ENCODE data around the gene SORL1. TPM values are rescaled to one million over a fixed set of nuclear protein-coding genes. Genes with fewer than 3 reads are reported as not detected.

The SORL1 gene
- total RNA-seq, 2 experiments from 2014 or later, result 115 to 116 TPM

GRCh38 chr11:121655537-121656327 lies 203.6 kb downstream of the SORL1 start:
- peak; percentile 68 for DNase-seq
- H3K9me3 Mint-ChIP-seq, result no peaks in the 10 kb centered on the region
- H3K27me3 Mint-ChIP-seq, result peaks cover 21% of the 10 kb centered on the region
- H3K36me3 Mint-ChIP-seq (ENCODE audit: low read depth), result no peaks in the 10 kb centered on the region
- POLR2A ChIA-PET, result no interaction called here
- peaks cover 25% of the 10 kb centered on the region for H3K4me1 Mint-ChIP-seq
- CTCF ChIA-PET, result interaction anchor here (1.0 to 2.7 kb wide), 6 partner anchors 8 to 849 kb away, joined by 3 to 11 read pairs (median 6); no protein-coding TSS in a partner anchor
- H3K27ac Mint-ChIP-seq, result peak overlapping the region; percentile 2
- H3K4me3 Mint-ChIP-seq, result peak overlapping the region; percentile 57

GRCh38 chr11:121656328-121657090 lies 204.4 kb downstream of the SORL1 start:
- Mint-ChIP-seq H3K27ac (no peak overlapping the region), H3K27me3 (peaks cover 21% of the 10 kb centered on the region), H3K4me3 (no peak overlapping the region), H3K36me3 (ENCODE audit: low read depth) (no peaks in the 10 kb centered on the region), H3K4me1 (peaks cover 18% of the 10 kb centered on the region), H3K9me3 (no peaks in the 10 kb centered on the region)
- DNase-seq, result no peak
- POLR2A ChIA-PET, result no interaction called here
- CTCF ChIA-PET, result interaction anchor here (1.0 to 2.7 kb wide), 4 partner anchors 9 to 547 kb away, joined by 3 to 11 read pairs (median 3); no protein-coding TSS in a partner anchor

DNA sequence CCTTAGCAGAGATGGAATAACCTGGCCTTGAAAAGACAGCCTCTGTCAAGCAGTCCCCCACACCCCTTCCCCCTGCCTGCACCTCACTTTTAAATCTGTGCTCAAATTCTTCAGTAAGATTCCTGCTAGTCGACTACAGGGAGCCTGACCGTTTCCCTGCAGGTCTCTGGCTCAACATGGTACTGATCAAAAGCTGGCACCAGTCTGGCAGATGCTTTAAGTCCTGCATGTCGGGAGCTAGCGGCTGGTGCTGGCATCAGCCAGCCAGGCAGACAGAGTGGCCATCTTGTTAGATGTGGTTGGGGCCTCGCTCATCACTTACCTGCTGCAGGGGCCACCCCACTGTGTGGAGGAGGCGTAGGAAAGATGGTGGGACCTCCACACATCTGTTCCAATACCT lies 205.0 kb downstream of the SORL1 start:
- POLR2A ChIA-PET, result no interaction called here
- H3K9me3 Mint-ChIP-seq, result no peaks in the 10 kb centered on the region
- DNase-seq, result no peak
- CTCF ChIA-PET, result interaction anchor here (1.0 kb wide), 1 partner anchor 547 kb away, joined by 3 read pairs; no protein-coding TSS in a partner anchor
- H3K36me3 Mint-ChIP-seq (ENCODE audit: low read depth), result no peaks in the 10 kb centered on the region
- H3K27ac Mint-ChIP-seq, result no peak overlapping the region
- no peak overlapping the region for H3K4me3 Mint-ChIP-seq
- peaks cover 16% of the 10 kb centered on the region for H3K4me1 Mint-ChIP-seq
- peaks cover 21% of the 10 kb centered on the region for H3K27me3 Mint-ChIP-seq

DNA sequence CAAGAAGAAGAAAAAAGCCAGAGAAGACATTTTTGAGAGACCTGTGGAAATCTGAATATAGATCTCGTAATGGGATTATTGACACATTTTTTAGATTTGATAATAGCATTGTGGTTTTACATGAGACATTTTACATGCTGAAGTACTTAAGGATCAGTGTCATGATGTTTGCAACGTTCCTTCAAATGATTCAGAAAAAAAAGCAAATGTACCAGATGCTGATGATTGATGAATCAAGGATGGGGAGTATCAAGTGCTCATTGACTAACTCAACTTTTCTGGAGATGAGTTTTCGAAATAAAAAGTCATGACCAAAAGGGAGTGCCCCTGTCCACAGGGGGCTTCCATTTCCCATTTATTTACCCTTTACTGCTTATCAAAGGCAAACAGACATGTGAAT lies 207.7 kb downstream of the SORL1 start:
- no peak overlapping the region for H3K4me3 Mint-ChIP-seq
- ChIA-PET POLR2A (no interaction called here), CTCF (no interaction called here)
- no peaks in the 10 kb centered on the region for H3K9me3 Mint-ChIP-seq
- H3K36me3 Mint-ChIP-seq (ENCODE audit: low read depth), result no peaks in the 10 kb centered on the region
- no peak for DNase-seq
- H3K27me3 Mint-ChIP-seq, result peaks cover 9% of the 10 kb centered on the region
- H3K27ac Mint-ChIP-seq, result no peak overlapping the region
- H3K4me1 Mint-ChIP-seq, result peaks cover 13% of the 10 kb centered on the region

DNA sequence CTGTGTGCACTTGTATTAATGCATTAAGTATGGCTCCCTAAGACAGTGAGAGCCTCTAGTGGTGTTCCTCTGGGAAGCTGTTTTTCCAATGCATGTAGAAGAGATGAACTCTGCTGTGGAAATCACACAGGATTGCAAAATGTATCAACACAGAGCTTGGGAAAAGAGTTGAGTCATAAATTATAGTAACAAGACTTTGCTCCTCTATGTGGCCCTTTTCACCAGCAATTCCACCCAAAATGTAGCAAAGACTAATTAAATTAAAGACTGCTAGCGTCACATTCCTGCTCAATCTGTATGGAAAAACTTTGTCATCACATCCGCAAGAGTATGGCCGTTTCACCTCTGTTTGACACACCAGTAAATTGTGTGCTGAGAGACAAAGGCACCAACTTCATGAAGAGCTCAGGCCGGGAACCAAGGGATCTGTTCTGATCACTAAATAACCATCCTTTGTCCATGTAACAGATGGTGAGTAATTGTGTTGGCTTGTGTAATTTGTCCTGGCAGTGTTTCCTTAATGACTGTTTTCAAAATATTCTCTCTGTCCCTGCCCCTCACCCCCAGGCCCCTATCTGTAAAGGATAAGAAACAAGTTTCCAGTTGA lies 209.9 kb downstream of the SORL1 start:
- H3K27me3 Mint-ChIP-seq, result peaks cover 2% of the 10 kb centered on the region
- no peaks in the 10 kb centered on the region for H3K9me3 Mint-ChIP-seq
- H3K36me3 Mint-ChIP-seq (ENCODE audit: low read depth), result no peaks in the 10 kb centered on the region
- DNase-seq, result no peak
- no peak overlapping the region for H3K27ac Mint-ChIP-seq
- no peak overlapping the region for H3K4me3 Mint-ChIP-seq
- ChIA-PET CTCF (no interaction called here), POLR2A (no interaction called here)
- no peaks in the 10 kb centered on the region for H3K4me1 Mint-ChIP-seq

- no peak overlapping the region for H3K27ac Mint-ChIP-seq
- DNase-seq, result no peak
- H3K36me3 Mint-ChIP-seq (ENCODE audit: low read depth), result no peaks in the 10 kb centered on the region
- CTCF ChIA-PET, result no interaction called here
- POLR2A ChIA-PET, result no interaction called here
- no peaks in the 10 kb centered on the region for H3K4me1 Mint-ChIP-seq
- no peaks in the 10 kb centered on the region for H3K9me3 Mint-ChIP-seq
- peaks cover 2% of the 10 kb centered on the region for H3K27me3 Mint-ChIP-seq
- H3K4me3 Mint-ChIP-seq, result no peak overlapping the region
These were observed 212.0 kb downstream of the SORL1 start for GRCh38 chr11:121664144-121664543.

- Mint-ChIP-seq H3K4me1 (no peaks in the 10 kb centered on the region), H3K36me3 (ENCODE audit: low read depth) (no peaks in the 10 kb centered on the region), H3K4me3 (no peak overlapping the region), H3K27me3 (peaks cover 2% of the 10 kb centered on the region), H3K9me3 (no peaks in the 10 kb centered on the region), H3K27ac (no peak overlapping the region)
- ChIA-PET POLR2A (no interaction called here), CTCF (no interaction called here)
- DNase-seq, result no peak
These were observed 213.2 kb downstream of the SORL1 start for GRCh38 chr11:121665206-121665838.

DNA sequence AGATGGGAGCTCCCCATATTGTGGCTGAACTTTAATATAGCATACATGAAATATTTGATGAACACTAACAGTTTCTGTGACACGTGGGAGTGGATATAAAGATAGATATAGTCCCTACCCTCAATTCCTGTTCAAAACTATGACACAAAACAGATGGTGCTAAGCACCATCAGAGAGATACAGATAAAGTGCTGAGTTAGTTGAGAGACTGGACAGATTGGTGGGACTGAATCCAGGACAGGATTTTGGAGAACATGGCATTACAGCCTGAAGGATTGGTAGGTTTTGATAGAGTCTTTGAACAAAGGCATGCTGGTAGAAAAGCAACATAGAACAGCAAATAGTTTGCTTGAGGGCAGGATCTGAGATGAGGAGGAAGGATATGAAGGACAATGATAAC lies 215.7 kb downstream of the SORL1 start:
- ChIA-PET POLR2A (no interaction called here), CTCF (interaction anchor here (1.2 kb wide), 1 partner anchor 13 kb away, joined by 3 read pairs; no protein-coding TSS in a partner anchor)
- Mint-ChIP-seq H3K4me1 (no peaks in the 10 kb centered on the region), H3K27ac (no peak overlapping the region), H3K4me3 (no peak overlapping the region), H3K36me3 (ENCODE audit: low read depth) (no peaks in the 10 kb centered on the region), H3K9me3 (no peaks in the 10 kb centered on the region), H3K27me3 (peaks cover 7% of the 10 kb centered on the region)
- no peak for DNase-seq

- ChIA-PET POLR2A (no interaction called here), CTCF (no interaction called here)
- H3K9me3 Mint-ChIP-seq, result no peaks in the 10 kb centered on the region
- no peak overlapping the region for H3K27ac Mint-ChIP-seq
- no peaks in the 10 kb centered on the region for H3K36me3 Mint-ChIP-seq (ENCODE audit: low read depth)
- no peak overlapping the region for H3K4me3 Mint-ChIP-seq
- H3K27me3 Mint-ChIP-seq, result peaks cover 5% of the 10 kb centered on the region
- no peak for DNase-seq
- H3K4me1 Mint-ChIP-seq, result no peaks in the 10 kb centered on the region
These were observed 217.3 kb downstream of the SORL1 start for GRCh38 chr11:121669422-121669821.

- POLR2A ChIA-PET, result no interaction called here
- no peak overlapping the region for H3K4me3 Mint-ChIP-seq
- H3K9me3 Mint-ChIP-seq, result no peaks in the 10 kb centered on the region
These were observed 218.2 kb downstream of the SORL1 start for GRCh38 chr11:121670266-121670665.

GRCh38 chr11:121670805-121671282 lies 218.7 kb downstream of the SORL1 start:
- POLR2A ChIA-PET, result no interaction called here
- H3K27ac Mint-ChIP-seq, result no peak overlapping the region
- CTCF ChIA-PET, result no interaction called here

More at GRCh38 chr11:121670266-121670665, 218.2 kb downstream of the SORL1 start:
- H3K36me3 Mint-ChIP-seq (ENCODE audit: low read depth), result no peaks in the 10 kb centered on the region
- peaks cover 5% of the 10 kb centered on the region for H3K27me3 Mint-ChIP-seq
- no peak overlapping the region for H3K27ac Mint-ChIP-seq
- H3K4me1 Mint-ChIP-seq, result no peaks in the 10 kb centered on the region
- CTCF ChIA-PET, result no interaction called here
- no peak for DNase-seq

DNA sequence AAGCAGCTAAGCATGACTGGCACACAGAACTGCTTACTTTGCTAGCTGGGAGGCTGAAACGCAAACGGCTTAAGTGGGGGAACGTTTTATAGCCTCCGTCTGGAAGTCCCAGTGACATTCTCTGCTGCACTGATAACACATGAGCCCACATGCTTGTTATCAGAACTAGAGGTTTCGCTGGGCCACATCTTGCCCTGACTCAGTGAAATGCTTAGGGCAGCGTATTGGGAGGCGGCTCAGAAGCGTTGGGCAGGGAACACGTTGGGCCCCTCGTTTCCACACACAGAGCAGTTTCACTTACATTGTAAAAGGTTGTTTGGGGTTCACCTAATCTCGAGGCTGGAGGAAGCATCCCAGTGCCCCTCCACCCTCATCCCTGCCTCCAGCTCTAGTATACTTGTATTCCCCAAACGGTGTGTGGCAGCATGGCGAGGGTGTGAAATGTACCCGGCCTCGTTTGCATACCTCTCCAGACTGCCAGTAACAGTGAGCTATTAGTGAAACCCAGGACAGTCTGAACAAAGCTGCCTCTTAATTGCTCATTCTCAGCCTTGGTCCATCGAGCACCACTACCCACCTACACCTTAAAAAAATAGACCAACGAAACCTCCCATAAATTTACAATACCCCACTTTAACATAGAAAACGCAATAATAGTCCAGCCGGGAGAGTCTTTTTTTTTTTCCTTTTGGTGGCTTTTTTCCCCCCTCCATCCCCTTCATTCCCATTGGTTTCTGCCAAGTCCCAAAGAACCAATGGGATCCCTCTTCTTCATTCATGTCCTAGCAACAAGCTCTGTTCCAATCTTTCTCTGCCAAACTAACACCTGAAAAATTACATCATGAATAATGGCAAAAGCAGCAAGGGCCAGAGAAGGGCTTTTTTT lies 219.4 kb downstream of the SORL1 start:
- POLR2A ChIA-PET, result no interaction called here
- DNase-seq, result no peak
- Mint-ChIP-seq H3K36me3 (ENCODE audit: low read depth) (no peaks in the 10 kb centered on the region), H3K9me3 (no peaks in the 10 kb centered on the region), H3K27me3 (peaks cover 5% of the 10 kb centered on the region), H3K4me1 (no peaks in the 10 kb centered on the region), H3K4me3 (no peak overlapping the region), H3K27ac (no peak overlapping the region)
- CTCF ChIA-PET, result no interaction called here

More at GRCh38 chr11:121670805-121671282, 218.7 kb downstream of the SORL1 start:
- Mint-ChIP-seq H3K27me3 (peaks cover 5% of the 10 kb centered on the region), H3K9me3 (no peaks in the 10 kb centered on the region), H3K4me3 (no peak overlapping the region), H3K36me3 (ENCODE audit: low read depth) (no peaks in the 10 kb centered on the region), H3K4me1 (no peaks in the 10 kb centered on the region)
- DNase-seq, result no peak

Measured in activated CD4-positive, alpha-beta memory T cell treated with anti-CD3 and anti-CD28 coated beads, Interleukin-2, amount 10 ng/mL, durations not matched to agents 7 days and 5 days (primary cell).